ENCODE data around the gene GSTA5. TPM values are rescaled to one million over a fixed set of nuclear protein-coding genes. Genes with fewer than 3 reads are reported as not detected.
"Not testable (repeated sequence)": the region's sequence is repeated elsewhere in the genome, so short reads cannot be mapped to it uniquely, and the experiment has no call there.

Gene GSTA5
- total and polyA plus RNA-seq, 5 donors = not detected

DNA sequence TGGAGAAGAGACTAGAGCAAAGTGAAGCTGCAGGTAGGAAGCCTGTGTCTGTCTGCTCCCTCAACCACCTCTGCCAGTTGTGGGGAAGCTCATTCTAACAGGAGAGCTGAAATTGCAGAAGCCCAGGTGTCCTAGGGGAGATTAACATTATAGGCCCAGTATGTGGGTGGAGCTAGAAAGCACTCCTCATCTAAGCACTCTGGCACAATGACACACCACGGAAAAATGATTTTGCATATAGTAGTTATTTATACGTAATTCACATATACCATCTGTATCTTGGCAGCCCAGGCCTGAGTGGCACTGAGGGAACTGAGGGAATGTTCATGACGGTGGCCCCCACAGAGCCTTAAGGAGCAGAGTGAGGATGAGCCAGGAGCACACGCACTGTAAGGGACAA is 9.7 kb downstream of the GSTA5 start:
- ATAC-seq; DNase-seq; H3K27me3 ChIP-seq (ENCODE audit: control insufficient read depth, insufficient read depth); intact Hi-C loops (cut with DNase I); H3K27ac ChIP-seq (ENCODE audit: low read length); H3K4me3 ChIP-seq (ENCODE audit: low read length); H3K9me3 ChIP-seq (ENCODE audit: control insufficient read depth, low read length); H3K4me1 ChIP-seq (ENCODE audit: control insufficient read depth, insufficient read depth, low read length): not testable (repeated sequence)
- WGBS = 81% methylated on average over 4 of the region's 4 CpGs

- Histone ChIP-seq H3K27me3 (ENCODE audit: control insufficient read depth, insufficient read depth) (no peaks in the 10 kb centered on the region), H3K27ac (ENCODE audit: low read length) (no peak overlapping the region), H3K4me1 (ENCODE audit: control insufficient read depth, insufficient read depth, low read length) (no peaks in the 10 kb centered on the region), H3K4me3 (ENCODE audit: low read length) (no peak overlapping the region), H3K9me3 (ENCODE audit: control insufficient read depth, low read length) (no peaks in the 10 kb centered on the region)
- DNase-seq (peak in 1 of 3 donors; percentile 51), ATAC-seq (peak in 1 of 2 donors; percentile 38)
- WGBS = 88% methylated on average over 37 of the region's 37 CpGs
- intact Hi-C loops (cut with DNase I) = no loop called here
Measured at GRCh38 chr6:52829046-52829817, 11.4 kb downstream of the GSTA5 start.

GRCh38 chr6:52828621-52829020 is 12.0 kb downstream of the GSTA5 start:
- H3K4me3 ChIP-seq (ENCODE audit: low read length); H3K27ac ChIP-seq (ENCODE audit: low read length); ATAC-seq; DNase-seq; H3K4me1 ChIP-seq (ENCODE audit: control insufficient read depth, insufficient read depth, low read length); H3K27me3 ChIP-seq (ENCODE audit: control insufficient read depth, insufficient read depth); H3K9me3 ChIP-seq (ENCODE audit: control insufficient read depth, low read length); intact Hi-C loops (cut with DNase I): not testable (repeated sequence)
- 76% methylated on average over 4 of the region's 4 CpGs for WGBS

DNA sequence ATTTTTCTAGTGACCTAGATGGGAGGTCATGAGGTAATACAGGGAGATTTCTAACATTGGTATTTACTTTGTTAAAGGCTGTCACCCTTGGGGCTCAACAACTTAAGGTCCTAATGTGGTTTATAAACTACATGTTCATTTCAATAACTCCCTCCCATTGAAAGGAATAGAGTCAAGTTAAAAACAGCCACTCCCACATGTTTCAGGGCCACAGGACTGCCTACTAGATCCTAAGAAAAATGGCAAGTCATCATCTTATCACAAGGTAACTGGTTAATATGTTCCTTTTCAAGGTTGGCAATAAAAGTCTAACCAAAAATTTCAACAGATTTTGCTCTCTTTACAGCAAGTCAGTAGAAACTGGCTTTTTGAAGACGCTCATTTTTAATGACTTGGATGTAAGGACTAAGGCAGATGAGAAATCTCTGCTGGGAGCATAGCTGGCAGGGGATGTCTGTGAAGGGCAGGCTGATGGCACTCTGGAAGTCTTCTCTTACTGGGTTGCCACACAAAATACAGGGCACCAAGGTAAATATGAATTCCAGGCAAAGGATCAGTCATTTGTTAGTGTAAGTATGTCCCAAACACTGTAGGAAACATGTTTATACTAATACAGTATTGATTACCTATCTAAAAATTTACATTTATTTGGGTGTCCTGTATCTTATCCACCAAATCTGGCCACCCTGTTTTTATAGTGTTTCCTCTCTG is 13.4 kb downstream of the GSTA5 start:
- intact Hi-C loops (cut with DNase I); H3K9me3 ChIP-seq (ENCODE audit: control insufficient read depth, low read length); DNase-seq; H3K4me1 ChIP-seq (ENCODE audit: control insufficient read depth, insufficient read depth, low read length); H3K27me3 ChIP-seq (ENCODE audit: control insufficient read depth, insufficient read depth); H3K27ac ChIP-seq (ENCODE audit: low read length); H3K4me3 ChIP-seq (ENCODE audit: low read length); ATAC-seq: not testable (repeated sequence)
- 93% methylated on average over 1 of the region's 1 CpG for WGBS

- WGBS = 25% methylated on average over 1 of the region's 1 CpG
- no peak for DNase-seq
- no peaks in the 10 kb centered on the region for H3K9me3 ChIP-seq (ENCODE audit: control insufficient read depth, low read length)
- no peak overlapping the region for H3K27ac ChIP-seq (ENCODE audit: low read length)
- no peak for ATAC-seq
- H3K27me3 ChIP-seq (ENCODE audit: control insufficient read depth, insufficient read depth) = no peaks in the 10 kb centered on the region
- intact Hi-C loops (cut with DNase I) = no loop called here
- H3K4me3 ChIP-seq (ENCODE audit: low read length) = no peak overlapping the region
- H3K4me1 ChIP-seq (ENCODE audit: control insufficient read depth, insufficient read depth, low read length) = no peaks in the 10 kb centered on the region
Measured at GRCh38 chr6:52826513-52826912, 14.1 kb downstream of the GSTA5 start.

GRCh38 chr6:52825900-52826459 is 14.6 kb downstream of the GSTA5 start:
- H3K9me3 ChIP-seq (ENCODE audit: control insufficient read depth, low read length); ATAC-seq; H3K27me3 ChIP-seq (ENCODE audit: control insufficient read depth, insufficient read depth); H3K27ac ChIP-seq (ENCODE audit: low read length); intact Hi-C loops (cut with DNase I); H3K4me1 ChIP-seq (ENCODE audit: control insufficient read depth, insufficient read depth, low read length); DNase-seq; H3K4me3 ChIP-seq (ENCODE audit: low read length): not testable (repeated sequence)
- 69% methylated on average over 4 of the region's 4 CpGs for WGBS

DNA sequence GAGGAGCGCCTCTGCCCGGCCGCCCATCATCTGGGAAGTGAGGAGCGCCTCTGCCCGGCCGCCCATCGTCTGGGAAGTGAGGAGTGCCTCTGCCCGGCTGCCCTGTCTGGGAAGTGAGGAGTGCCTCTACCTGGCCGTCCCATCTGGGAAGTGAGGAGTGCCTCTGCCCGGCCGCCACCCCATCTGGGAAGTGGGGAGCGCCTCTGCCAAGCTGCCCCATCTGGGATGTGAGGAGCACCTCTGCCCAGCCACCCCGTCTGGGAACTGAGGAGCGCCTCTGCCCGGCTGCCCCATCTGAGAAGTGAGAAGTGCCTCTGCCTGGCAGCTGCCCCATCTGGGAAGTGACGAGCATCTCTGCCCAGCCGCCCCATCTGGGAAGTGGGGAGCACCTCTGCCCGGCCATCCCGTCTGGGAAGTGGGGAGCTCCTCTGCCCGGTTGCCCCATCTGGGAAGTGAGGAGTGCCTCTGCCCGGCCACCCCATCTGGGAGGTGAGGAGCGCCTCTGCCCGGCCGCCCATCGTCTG is 15.3 kb downstream of the GSTA5 start:
- H3K27me3 ChIP-seq (ENCODE audit: control insufficient read depth, insufficient read depth); H3K27ac ChIP-seq (ENCODE audit: low read length); H3K4me1 ChIP-seq (ENCODE audit: control insufficient read depth, insufficient read depth, low read length); ATAC-seq; H3K4me3 ChIP-seq (ENCODE audit: low read length); intact Hi-C loops (cut with DNase I); H3K9me3 ChIP-seq (ENCODE audit: control insufficient read depth, low read length): not testable (repeated sequence)
- 92% methylated on average over 25 of the region's 25 CpGs for WGBS
- DNase-seq = peak in 1 of 3 donors; percentile 47

DNA sequence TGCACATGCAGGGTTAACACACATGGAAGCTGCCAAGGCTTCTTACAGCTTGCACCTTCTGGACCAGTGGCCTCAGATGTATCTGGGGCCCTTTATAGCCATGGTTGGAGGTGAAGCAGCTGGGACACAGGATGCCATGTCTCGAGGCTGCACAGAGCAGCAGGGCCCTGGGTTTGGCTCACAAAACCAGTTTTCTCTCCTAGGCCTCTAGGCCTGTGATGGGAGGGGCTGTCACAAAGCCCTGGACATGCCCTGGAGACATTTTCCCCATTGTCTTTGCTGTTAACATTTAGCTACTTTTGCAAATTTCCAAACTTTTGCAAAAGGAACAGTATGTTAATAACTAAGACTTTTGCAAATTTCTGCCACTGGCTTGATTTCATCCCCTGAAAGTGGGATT is 18.8 kb downstream of the GSTA5 start:
- no peak overlapping the region for H3K27ac ChIP-seq (ENCODE audit: low read length)
- intact Hi-C loops (cut with DNase I) = no loop called here
- H3K9me3 ChIP-seq (ENCODE audit: control insufficient read depth, low read length) = no peaks in the 10 kb centered on the region
- DNase-seq = no peak
- 71% methylated on average over 1 of the region's 1 CpG for WGBS
- ATAC-seq = no peak
- no peaks in the 10 kb centered on the region for H3K4me1 ChIP-seq (ENCODE audit: control insufficient read depth, insufficient read depth, low read length)
- no peak overlapping the region for H3K4me3 ChIP-seq (ENCODE audit: low read length)
- H3K27me3 ChIP-seq (ENCODE audit: control insufficient read depth, insufficient read depth) = no peaks in the 10 kb centered on the region

GRCh38 chr6:52820198-52820597 is 20.4 kb downstream of the GSTA5 start:
- Histone ChIP-seq H3K27ac (ENCODE audit: low read length) (no peak overlapping the region), H3K4me3 (ENCODE audit: low read length) (no peak overlapping the region), H3K4me1 (ENCODE audit: control insufficient read depth, insufficient read depth, low read length) (no peaks in the 10 kb centered on the region), H3K27me3 (ENCODE audit: control insufficient read depth, insufficient read depth) (no peaks in the 10 kb centered on the region), H3K9me3 (ENCODE audit: control insufficient read depth, low read length) (no peaks in the 10 kb centered on the region)
- intact Hi-C loops (cut with DNase I) = no loop called here
- ATAC-seq (no peak), DNase-seq (no peak)
- WGBS = 54% methylated on average over 2 of the region's 2 CpGs

DNA sequence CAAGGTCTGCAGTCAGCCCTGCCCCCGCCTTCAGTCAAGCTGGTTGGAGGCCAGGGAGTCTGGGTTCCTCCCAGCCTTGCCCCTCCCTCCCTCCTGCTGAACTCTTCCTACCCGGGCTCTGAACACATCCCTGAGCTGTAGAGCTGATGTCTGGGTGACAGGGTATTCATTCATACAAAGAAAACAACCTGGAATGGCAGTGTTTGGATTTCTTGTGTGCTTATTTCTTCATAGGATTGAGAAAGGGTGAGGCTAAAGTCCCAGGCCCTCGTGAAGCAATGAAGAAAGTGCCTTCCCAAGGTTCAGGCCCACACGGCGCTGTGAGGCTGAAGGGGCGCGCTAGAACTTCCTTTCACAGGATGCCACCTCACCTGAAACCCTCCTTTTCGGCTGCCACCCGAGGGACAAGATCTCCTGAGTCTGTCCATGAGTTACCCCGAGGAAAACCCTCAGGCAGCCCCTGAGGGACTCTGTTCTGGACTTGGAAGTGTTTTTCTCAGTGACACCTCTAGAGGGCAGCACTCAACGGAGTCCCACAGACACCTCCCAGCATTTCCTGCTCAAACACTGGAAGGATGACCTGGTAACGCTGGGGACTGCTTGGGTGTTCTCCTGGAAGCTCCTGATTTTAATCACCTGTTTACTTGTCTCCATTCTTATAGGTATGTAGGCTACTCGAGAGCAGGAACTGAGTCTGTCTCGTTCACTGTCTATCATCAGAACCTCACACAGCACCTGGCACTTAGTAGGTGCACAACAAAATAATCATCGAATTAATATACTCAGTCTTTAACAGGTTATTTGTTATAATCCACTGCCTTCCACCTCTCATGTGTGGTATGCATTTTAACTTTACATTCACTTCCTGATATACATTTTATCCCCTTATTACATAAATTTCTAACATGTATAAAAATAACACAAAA is 25.2 kb downstream of the GSTA5 start:
- Histone ChIP-seq H3K4me1 (ENCODE audit: control insufficient read depth, insufficient read depth, low read length) (no peaks in the 10 kb centered on the region), H3K4me3 (ENCODE audit: low read length) (no peak overlapping the region), H3K27ac (ENCODE audit: low read length) (no peak overlapping the region), H3K9me3 (ENCODE audit: control insufficient read depth, low read length) (no peaks in the 10 kb centered on the region), H3K27me3 (ENCODE audit: control insufficient read depth, insufficient read depth) (no peaks in the 10 kb centered on the region)
- WGBS = 39% methylated on average over 15 of the region's 15 CpGs
- ATAC-seq = peak; percentile 71 to 87
- peak in 1 of 3 donors; percentile 20 for DNase-seq
- intact Hi-C loops (cut with DNase I) = no loop called here
